Astrocyte (in vitro differentiated cells and primary cell): ENCODE measurements around the gene IFNGR2. TPM values are rescaled to one million over a fixed set of nuclear protein-coding genes. Genes with fewer than 3 reads are reported as not detected.
A peak's percentile ranks its signal among the peaks of the same experiment; 100 is the strongest.

Experiments
- DNase-seq: peaks from one replicate; pipeline ENCODE4 v3.0.0-alpha.2; 2010; ENCODE audit warnings: low read depth
- FAIRE-seq: peaks from 2 replicates; lab custom pipeline; 2011; peaks lifted over from hg19 to GRCh38; lab: Jason Lieb, UNC
- H2AFZ ChIP-seq: 2 replicates; pipeline ENCODE4 v1.6.0; 2012; ENCODE audit warnings: low read depth, low read length, inconsistent platforms
- H3K27ac ChIP-seq: 2 replicates; pipeline ENCODE4 v1.5.1; 2011; ENCODE audit warnings: low read depth, low read length, inconsistent platforms
- H3K27me3 ChIP-seq: 2 replicates; pipeline ENCODE4 v1.6.0; 2011; ENCODE audit warnings: low read length, inconsistent platforms; ENCODE audit not compliant: insufficient read depth
- H3K36me3 ChIP-seq: 2 replicates; pipeline ENCODE4 v1.5.1; 2011; ENCODE audit warnings: low read length, inconsistent platforms; ENCODE audit not compliant: insufficient read depth
- H3K4me1 ChIP-seq: 2 replicates; pipeline ENCODE4 v1.5.1; 2011; ENCODE audit warnings: low read length, inconsistent platforms; ENCODE audit not compliant: insufficient read depth
- H3K4me2 ChIP-seq: 2 replicates; pipeline ENCODE4 v1.6.0; 2012; ENCODE audit warnings: low read length, inconsistent platforms
- H3K4me3 ChIP-seq: 2 replicates; pipeline ENCODE4 v1.5.1; 2011; ENCODE audit warnings: low read depth, mild to moderate bottlenecking, low read length, inconsistent platforms; ENCODE audit not compliant: insufficient read depth
- H3K79me2 ChIP-seq: 2 replicates; pipeline ENCODE4 v1.6.0; 2012; ENCODE audit warnings: mild to moderate bottlenecking, low read length, inconsistent platforms; ENCODE audit not compliant: insufficient read depth
- H3K9ac ChIP-seq: 2 replicates; pipeline ENCODE4 v1.6.0; 2012; ENCODE audit warnings: mild to moderate bottlenecking, low read length, inconsistent platforms
- H3K9me3 ChIP-seq: 2 replicates; pipeline ENCODE4 v1.5.1; 2012; ENCODE audit warnings: low read depth, mild to moderate bottlenecking, low read length, inconsistent platforms; ENCODE audit not compliant: insufficient read depth
- H4K20me1 ChIP-seq: 2 replicates; pipeline ENCODE4 v1.6.0; 2012; ENCODE audit warnings: low read length, inconsistent platforms; ENCODE audit not compliant: insufficient read depth
- H3K27ac Mint-ChIP-seq: one replicate; pipeline ENCODE4 v1.8.0; 2021; ENCODE audit warnings: mild to moderate bottlenecking, mixed read lengths; ENCODE audit not compliant: unreplicated experiment
- H3K27me3 Mint-ChIP-seq: one replicate; pipeline ENCODE4 v1.8.0; 2021; ENCODE audit warnings: low read depth, mixed read lengths; ENCODE audit not compliant: unreplicated experiment
- H3K36me3 Mint-ChIP-seq: one replicate; pipeline ENCODE4 v1.8.0; 2021; ENCODE audit warnings: low read depth, mixed read lengths; ENCODE audit not compliant: unreplicated experiment
- H3K4me1 Mint-ChIP-seq: one replicate; pipeline ENCODE4 v1.8.0; 2021; ENCODE audit warnings: low read depth, mixed read lengths; ENCODE audit not compliant: unreplicated experiment
- H3K4me3 Mint-ChIP-seq: one replicate; pipeline ENCODE4 v1.8.0; 2021; ENCODE audit warnings: mild to moderate bottlenecking, moderate library complexity, mixed read lengths; ENCODE audit not compliant: unreplicated experiment
- H3K9me3 Mint-ChIP-seq: one replicate; pipeline ENCODE4 v1.8.0; 2021; ENCODE audit warnings: mild to moderate bottlenecking, mixed read lengths; ENCODE audit not compliant: unreplicated experiment
- CTCF ChIP-seq: IDR thresholded peaks from 2 replicates; pipeline ENCODE4 v1.5.1; 2011; ENCODE audit warnings: low read depth, mild to moderate bottlenecking, inconsistent platforms, low read length, moderate library complexity; ENCODE audit not compliant: insufficient read depth
- EZH2 ChIP-seq: IDR thresholded peaks from 2 replicates; pipeline ENCODE4 v1.6.1; 2012; ENCODE audit warnings: mild to moderate bottlenecking, low read length, inconsistent platforms; ENCODE audit not compliant: insufficient read depth
- total RNA-seq: library from RNA; stranded (reverse); gene quantifications from 2 replicates; pipeline ENCODE4 v1.2.1, GENCODE V29; 2021

Gene IFNGR2
- total RNA-seq, 1 donor from 2014 or later, result 58.9 TPM

- Histone ChIP-seq H3K4me1 (peaks cover 9% of the 10 kb centered on the region), H3K9ac (no peak overlapping the region), H3K9me3 (no peaks in the 10 kb centered on the region), H3K79me2 (peaks cover 19% of the 10 kb centered on the region), H3K27ac (no peak overlapping the region), H4K20me1 (peaks cover 7% of the 10 kb centered on the region), H3K27me3 (no peaks in the 10 kb centered on the region), H3K36me3 (no peaks in the 10 kb centered on the region), H3K4me2 (no peak overlapping the region), H2AFZ (no peak overlapping the region), H3K4me3 (no peak overlapping the region)
- Mint-ChIP-seq H3K27ac (peak overlapping the region; percentile 26), H3K4me3 (peak overlapping the region; percentile 95), H3K4me1 (peaks cover 11% of the 10 kb centered on the region), H3K36me3 (no peaks in the 10 kb centered on the region), H3K27me3 (no peaks in the 10 kb centered on the region), H3K9me3 (no peaks in the 10 kb centered on the region)
- TF ChIP-seq CTCF (no peak), EZH2 (no peak)
- FAIRE-seq (no peak), DNase-seq (no peak)
These were observed 78.2 kb downstream of the IFNGR2 start for GRCh38 chr21:33481314-33481943.

Other genes with a start within 250 kb of the IFNGR2 start
- gene IFNAR2, start 173.5 kb upstream of the IFNGR2 start, total RNA-seq, result 23.3 and 26.7 TPM in 2 replicates
- gene IL10RB, start 137.0 kb upstream of the IFNGR2 start, total RNA-seq, result 14.0 and 17.0 TPM in 2 replicates
- gene IFNAR1, start 78.4 kb upstream of the IFNGR2 start, total RNA-seq, result 42.9 and 44.0 TPM in 2 replicates
- 23.1 and 29.7 TPM in 2 replicates for gene TMEM50B, start 76.6 kb downstream of the IFNGR2 start, total RNA-seq
- 2.1 and 2.4 TPM in 2 replicates for gene DNAJC28, start 88.3 kb downstream of the IFNGR2 start, total RNA-seq
- gene GART, start 138.7 kb downstream of the IFNGR2 start, total RNA-seq, result 95.4 and 99.5 TPM in 2 replicates
- 263 and 290 TPM in 2 replicates for gene SON, start 139.6 kb downstream of the IFNGR2 start, total RNA-seq
- gene DONSON, start 185.3 kb downstream of the IFNGR2 start, total RNA-seq, result 11.7 and 13.7 TPM in 2 replicates
- 30.7 and 31.8 TPM in 2 replicates for gene CRYZL1, start 238.3 kb downstream of the IFNGR2 start, total RNA-seq
- 61.6 and 77.3 TPM in 2 replicates for gene ITSN1, start 239.1 kb downstream of the IFNGR2 start, total RNA-seq